ENCODE results near the gene VPS13C.

- TF ChIP-seq SP1 (IDR thresholded peaks at IDR 0.05), result no peak
- no peak for TF ChIP-seq ELF4 (IDR thresholded peaks at IDR 0.05)
- no peak for TF ChIP-seq LEF1 (IDR thresholded peaks at IDR 0.05; ENCODE audit: borderline replicate concordance)
- no peak for TF ChIP-seq SUZ12 (IDR thresholded peaks at IDR 0.05)
- no peak for TF ChIP-seq CTBP1 (IDR thresholded peaks at IDR 0.05; ENCODE audit: borderline replicate concordance)
Observed at GRCh38 chr15:61818801-61819200, 241.4 kb downstream of the VPS13C start.
